K562 (cell line): ENCODE data around the gene NAV2. TPM values are rescaled to one million over a fixed set of nuclear protein-coding genes. Genes with fewer than 3 reads are reported as not detected.
A peak's percentile ranks its signal among the peaks of the same experiment; 100 is the strongest.

ENCODE experiments used
- ATAC-seq: fragments of 200-7000 bp; cut with Tn5 transposase; 3 replicates; pipeline ENCODE4 v1.9.1; 2020; ENCODE audit warnings: moderate library complexity
- BruUV-seq: library from RNA; stranded (reverse); fragments of 400-500 nt; replicated peaks from 2 replicates; lab custom pipeline; 2021; lab: Mats Ljungman, UMichigan
- CTCF ChIA-PET: fragments of 300-600 bp; formaldehyde crosslinking; extraction: SDS; loops from one replicate; lab custom pipeline; 2021; ENCODE audit warnings: low intra/inter-chr PET ratio; lab: Yijun Ruan, JAX
- POLR2A ChIA-PET: fragments of 300-600, 350-650 bp; sonication (Branson Sonifier 250); formaldehyde crosslinking; extraction: SDS; loops from one replicate; lab custom pipeline; 2021; ENCODE audit warnings: antibody characterized with exemption, inconsistent platforms; lab: Yijun Ruan, JAX
- DNase-seq, 4 experiments: peaks; one replicate each; pipeline versions ENCODE4 v3.0.0 to v3.0.0-alpha.2; 2011 to 2018; ENCODE audit warnings: low spot score in 3 of 4, mixed read lengths in 3 of 4; ENCODE audit errors: extremely low read depth in 1 of 4
- FAIRE-seq: peaks from 2 replicates; lab custom pipeline; 2011; peaks lifted over from hg19 to GRCh38; lab: Jason Lieb, UNC
- H2AFZ ChIP-seq: 2 replicates; pipeline ENCODE4 v1.6.0; 2011; ENCODE audit warnings: low read depth, low read length, control low read depth, inconsistent platforms
- H3K27ac ChIP-seq: fragments of 200-600 bp; 3 replicates; pipeline ENCODE4 v1.8.0; 2011; ENCODE audit warnings: low read depth, mild to moderate bottlenecking, control low read depth, inconsistent platforms, low read length, moderate library complexity, mixed read lengths; ENCODE audit errors: extremely low read depth
- H3K27me3 ChIP-seq, 2 experiments: fragments of 300-600 bp in 1 of 2; 2 replicates in 1 of 2; 3 replicates in 1 of 2; pipeline versions ENCODE4 v1.6.0 to v1.8.0; 2011; ENCODE audit warnings: inconsistent platforms in 2 of 2, low read length in 2 of 2, mild to moderate bottlenecking in 1 of 2, mixed read lengths in 1 of 2, moderate library complexity in 1 of 2; ENCODE audit not compliant: control insufficient read depth in 2 of 2, insufficient read depth in 2 of 2
- H3K36me3 ChIP-seq: fragments of 300-600 bp; 3 replicates; pipeline ENCODE4 v1.8.0; 2011; ENCODE audit warnings: mild to moderate bottlenecking, low read length, inconsistent platforms; ENCODE audit not compliant: control insufficient read depth, insufficient read depth
- H3K4me1 ChIP-seq, 2 experiments: fragments of 200-600 bp in 1 of 2; replicated peaks in 1 of 2; 2 replicates in 1 of 2; 3 replicates in 1 of 2; pipeline versions ENCODE4 v1.5.1 to v1.8.0; 2011; ENCODE audit warnings: inconsistent platforms in 2 of 2, low read length in 2 of 2, mild to moderate bottlenecking in 1 of 2, mixed read lengths in 1 of 2, moderate library complexity in 1 of 2; ENCODE audit not compliant: control insufficient read depth in 2 of 2, insufficient read depth in 2 of 2
- H3K4me2 ChIP-seq: 2 replicates; pipeline ENCODE4 v1.6.1; 2011; ENCODE audit warnings: low read length, control low read depth, inconsistent platforms, mixed read lengths; ENCODE audit not compliant: insufficient read depth
- H3K4me3 ChIP-seq: fragments of 200-600 bp; sonication (generic), shearing (Covaris generic); 2 replicates; pipeline ENCODE4 v1.5.1; 2016; ENCODE audit warnings: control low read depth, inconsistent platforms
- H3K79me2 ChIP-seq: fragments of 200-600 bp; 3 replicates; pipeline ENCODE4 v1.8.0; 2011; ENCODE audit warnings: low read length, inconsistent platforms; ENCODE audit not compliant: control insufficient read depth, insufficient read depth
- H3K9ac ChIP-seq, 2 experiments: 2 replicates each; pipeline versions ENCODE4 v1.6.0 to v1.6.1; 2011; ENCODE audit warnings: low read depth in 2 of 2, low read length in 2 of 2, control low read depth in 1 of 2, inconsistent platforms in 1 of 2, mild to moderate bottlenecking in 1 of 2, mixed read lengths in 1 of 2; ENCODE audit not compliant: insufficient read depth in 1 of 2
- H3K9me1 ChIP-seq: one replicate; pipeline ENCODE4 v1.6.0; 2011; ENCODE audit warnings: inconsistent platforms, mild to moderate bottlenecking, low read length, moderate library complexity; ENCODE audit not compliant: control insufficient read depth, insufficient read depth
- H3K9me3 ChIP-seq: replicated peaks from 2 replicates; pipeline ENCODE4 v1.5.1; 2011; ENCODE audit warnings: low read depth, low read length, inconsistent platforms; ENCODE audit not compliant: control insufficient read depth, insufficient read depth
- H4K20me1 ChIP-seq: replicated peaks from 2 replicates; pipeline ENCODE4 v1.6.1; 2011; ENCODE audit warnings: low read length, inconsistent platforms, mixed read lengths; ENCODE audit not compliant: control insufficient read depth, insufficient read depth
- ARID3B ChIP-seq: fragments of 250-450 bp; sonication (Bioruptor Pico); IDR thresholded peaks from 2 replicates; pipeline ENCODE4 v1.4.0; 2020; ENCODE audit warnings: borderline replicate concordance
- E2F8 ChIP-seq: fragments of 450-650 bp; IDR thresholded peaks from 2 replicates; pipeline ENCODE4 v1.7.1; 2018; ENCODE audit warnings: mild to moderate bottlenecking, low read depth; ENCODE audit not compliant: partially characterized antibody
- FOXA1 ChIP-seq: fragments of 450-650 bp; IDR thresholded peaks from 2 replicates; pipeline ENCODE4 v1.6.1; 2016; ENCODE audit warnings: mild to moderate bottlenecking, borderline replicate concordance
- JUND ChIP-seq, 2 experiments: IDR thresholded peaks; 2 replicates in 1 of 2; 3 replicates in 1 of 2; pipeline ENCODE4 v1.6.1; 2011; ENCODE audit warnings: borderline replicate concordance in 2 of 2, low read depth in 2 of 2, low read length in 2 of 2, improper control_type of control experiment in 1 of 2, missing biosample characterization in 1 of 2, missing genetic modification characterization in 1 of 2, missing genetic modification reagents in 1 of 2
- MEIS2 ChIP-seq: fragments of 450-650 bp; IDR thresholded peaks from 2 replicates; pipeline ENCODE4 v1.6.1; 2014; ENCODE audit warnings: mild to moderate bottlenecking; ENCODE audit not compliant: partially characterized antibody
- ZNF311 ChIP-seq: fragments of 250-450 bp; sonication (Bioruptor Pico); IDR thresholded peaks from 2 replicates; pipeline ENCODE4 v1.4.0; 2020; ENCODE audit warnings: mild to moderate bottlenecking, moderate library complexity
- ZNF324 ChIP-seq: fragments of 250-450 bp; sonication (Bioruptor Pico); IDR thresholded peaks from 2 replicates; pipeline ENCODE4 v1.4.0; 2020; ENCODE audit warnings: mild to moderate bottlenecking
- WGBS: fragments of 100-300 bp; shearing (Covaris generic); methylation state at CpG from one replicate; pipeline ENCODE4 v1.1.6; 2016; ENCODE audit warnings: low coverage, mixed read lengths; ENCODE audit not compliant: insufficient coverage; ENCODE audit errors: missing lambda C conversion rate; 5-methylcytosine and 5-hydroxymethylcytosine counted together
- in situ Hi-C: fragments of 300-500 bp; cut with MboI; formaldehyde crosslinking; loops from 4 replicates; pipeline ENCODE4 v1.15.0; 2018; ENCODE audit warnings: inconsistent platforms, mixed read lengths
- intact Hi-C: fragments of 100-400 bp; cut with micrococcal nuclease; formaldehyde crosslinking; loops from 2 replicates; pipeline ENCODE4 v1.14.2; 2022
- polyA plus RNA-seq, 8 experiments: library from polyadenylated mRNA; depleted of rRNA in 4 of 8; stranded (reverse) in 5 of 8; unstranded in 3 of 8; fragments of >200 nt; fragmentation: Nextera tagmentation in 2 of 8; fragmentation: Illumina TruSeq in 1 of 8; extraction: Ambion mirVana in 2 of 8; extraction: Trizol in 1 of 8; gene quantifications; 2 replicates each; pipeline versions ENCODE4 v1.2.1 to v1.2.3, GENCODE V29; 2011 to 2014; ENCODE audit warnings: inconsistent platforms in 1 of 8, missing spikeins in 1 of 8
- total RNA-seq, 7 experiments: library from RNA; depleted of rRNA in 6 of 7; stranded (reverse); fragments of >200 nt in 6 of 7; fragmentation: Illumina TruSeq in 2 of 7; extraction: Trizol in 2 of 7; gene quantifications; 2 replicates each; pipeline versions ENCODE4 v1.2.1 to v1.2.3, GENCODE V29; 2011 to 2021; ENCODE audit warnings: low replicate concordance in 1 of 7

The NAV2 gene
- total and polyA plus RNA-seq, 9 of the 15 experiments (the other 6 are each of a cell fraction or from before 2014, with no cell fraction given) = 0.03 to 0.35 (median 0.05) TPM

GRCh38 chr11:19790831-19791552 is 78.4 kb downstream of the NAV2 start:
- peak; percentile 50; the same call in 1 of the 3 replicates for ATAC-seq
- H3K4me2 ChIP-seq = no peak overlapping the region
- WGBS = 0% methylated on average over 8 of the region's 8 CpGs
- no peak overlapping the region for H2AFZ ChIP-seq
- no peaks in the 10 kb centered on the region for H3K9me1 ChIP-seq
- BruUV-seq = no TSS peak
- no peak overlapping the region for H3K9ac ChIP-seq
- no peaks in the 10 kb centered on the region for H3K79me2 ChIP-seq
- H3K9me3 ChIP-seq = no peaks in the 10 kb centered on the region
- no peaks in the 10 kb centered on the region for H3K4me1 ChIP-seq
- no peaks in the 10 kb centered on the region for H4K20me1 ChIP-seq
- ChIA-PET CTCF (no interaction called here), POLR2A (no interaction called here)
- in situ Hi-C loops (no loop called here), intact Hi-C loops (no loop called here)
- H3K27me3 ChIP-seq = peaks cover 5 to 17% of the 10 kb centered on the region in 2 experiments; a peak in 3 of 5 replicates
- no peak for DNase-seq
- H3K4me3 ChIP-seq = no peak overlapping the region
- FAIRE-seq = no peak
- H3K27ac ChIP-seq = no peak overlapping the region
- H3K36me3 ChIP-seq = no peaks in the 10 kb centered on the region
- no peak for TF ChIP-seq FOXA1
- no peak for TF ChIP-seq E2F8
- TF ChIP-seq ZNF311 = no peak
- TF ChIP-seq MEIS2 = no peak
- no peak for TF ChIP-seq JUND (IDR thresholded peaks at IDR 0.05; ENCODE audit: borderline replicate concordance, low read depth, low read length)
- TF ChIP-seq JUND (tag; IDR thresholded peaks at IDR 0.05; ENCODE audit: borderline replicate concordance, low read depth, low read length) = no peak
- TF ChIP-seq ZNF324 (CRISPR knock-in tag) = no peak
- no peak for TF ChIP-seq ARID3B (CRISPR knock-in tag)
- TF ChIP-seq, all 486 proteins: peak for 0
